HepG2 (cell line): ENCODE measurements around the gene NFIC. TPM values are rescaled to one million over a fixed set of nuclear protein-coding genes. Genes with fewer than 3 reads are reported as not detected.

Experiments
- AGO1 ChIP-seq: fragments of 200-400 bp; formaldehyde crosslinking; IDR thresholded peaks from 2 replicates; pipeline ENCODE4 v1.6.1; 2017; ENCODE audit warnings: mild to moderate bottlenecking, low read depth, low read length, moderate library complexity; ENCODE audit not compliant: poor library complexity, severe bottlenecking
- CREB3 ChIP-seq: sonication (generic); formaldehyde crosslinking; IDR thresholded peaks from 2 replicates; pipeline ENCODE4 v1.5.0; 2020; ENCODE audit warnings: missing genetic modification reagents
- CSRNP2 ChIP-seq: sonication (generic); formaldehyde crosslinking; conservative IDR thresholded peaks from 2 replicates; pipeline ENCODE4 v1.8.0; 2022; ENCODE audit warnings: low read depth, missing genetic modification reagents
- ESRRA ChIP-seq: sonication (generic); formaldehyde crosslinking; IDR thresholded peaks from 2 replicates; pipeline ENCODE4 v1.5.1; 2020; ENCODE audit warnings: mild to moderate bottlenecking, low read depth, missing genetic modification reagents
- HNRNPL ChIP-seq: fragments of 200-400 bp; formaldehyde crosslinking; IDR thresholded peaks from 2 replicates; pipeline ENCODE4 v1.6.1; 2017; ENCODE audit warnings: mild to moderate bottlenecking, low read depth, low read length
- MED13 ChIP-seq: sonication (generic); formaldehyde crosslinking; IDR thresholded peaks from 2 replicates; pipeline ENCODE4 v1.5.0; 2020; ENCODE audit warnings: missing genetic modification reagents
- MXD1 ChIP-seq: sonication (generic); formaldehyde crosslinking; IDR thresholded peaks from 2 replicates; pipeline ENCODE4 v1.4.0; 2020; ENCODE audit warnings: mild to moderate bottlenecking, missing genetic modification reagents
- NFIC ChIP-seq: IDR thresholded peaks from 2 replicates; pipeline ENCODE4 v1.6.1; 2012; ENCODE audit warnings: mild to moderate bottlenecking, low read length, inconsistent platforms
- PAXIP1 ChIP-seq: sonication (generic); formaldehyde crosslinking; conservative IDR thresholded peaks from 2 replicates; pipeline ENCODE4 v1.4.0; 2020; ENCODE audit warnings: mild to moderate bottlenecking, missing genetic modification reagents, moderate library complexity
- POGK ChIP-seq: sonication (generic); formaldehyde crosslinking; conservative IDR thresholded peaks from 2 replicates; pipeline ENCODE4 v1.8.0; 2022; ENCODE audit warnings: mild to moderate bottlenecking, moderate library complexity, missing genetic modification reagents
- RBM39 ChIP-seq: fragments of 200-400 bp; formaldehyde crosslinking; IDR thresholded peaks from one replicate; pipeline ENCODE4 v1.6.1; 2018; ENCODE audit warnings: antibody characterized with exemption, mild to moderate bottlenecking, low read depth, low read length; ENCODE audit not compliant: poor library complexity, severe bottlenecking
- SPEN ChIP-seq: sonication (generic); formaldehyde crosslinking; IDR thresholded peaks from 2 replicates; pipeline ENCODE4 v1.5.1; 2020; ENCODE audit warnings: low read depth, mild to moderate bottlenecking, missing genetic modification reagents
- TOPORS ChIP-seq: sonication (generic); formaldehyde crosslinking; IDR thresholded peaks from 2 replicates; pipeline ENCODE4 v1.8.0; 2023; ENCODE audit warnings: mild to moderate bottlenecking, missing genetic modification reagents
- ZBTB25 ChIP-seq: IDR thresholded peaks from 2 replicates; pipeline ENCODE4 v1.6.1; 2018; ENCODE audit warnings: missing genetic modification reagents
- ZNF124 ChIP-seq: sonication (generic); formaldehyde crosslinking; IDR thresholded peaks from 2 replicates; pipeline ENCODE4 v1.4.0; 2020; ENCODE audit warnings: missing genetic modification reagents
- ZNF709 ChIP-seq: sonication (generic); formaldehyde crosslinking; IDR thresholded peaks from 2 replicates; pipeline ENCODE4 v1.5.0; 2020; ENCODE audit warnings: mild to moderate bottlenecking, missing genetic modification reagents
- ZNF850 ChIP-seq: sonication (generic); formaldehyde crosslinking; conservative IDR thresholded peaks from 2 replicates; pipeline ENCODE4 v1.9.0; 2021; ENCODE audit warnings: mild to moderate bottlenecking, missing genetic modification reagents
- polyA plus RNA-seq, 8 experiments: library from polyadenylated mRNA; depleted of rRNA in 3 of 8; stranded (reverse) in 7 of 8; unstranded in 1 of 8; fragments of >200 nt; fragmentation: Illumina TruSeq in 4 of 8; extraction: Trizol in 4 of 8; gene quantifications; 2 replicates each; pipeline versions ENCODE4 v1.2.1 to v1.2.3, GENCODE V29; 2011 to 2016; ENCODE audit warnings: low read depth in 4 of 8, missing spikeins in 1 of 8, mixed read lengths in 1 of 8; ENCODE audit not compliant: insufficient read depth in 1 of 8
- total RNA-seq, 5 experiments: library from RNA; depleted of rRNA; stranded (reverse); fragments of >200 nt; fragmentation: Illumina TruSeq; extraction: Trizol; gene quantifications; 2 replicates each; pipeline ENCODE4 v1.2.3, GENCODE V29; 2016; ENCODE audit warnings: low read depth in 1 of 5

NFIC gene
- total and polyA plus RNA-seq, 2 of the 13 experiments (the other 11 are each of a cell fraction or from before 2014, with no cell fraction given): 1.3 to 2.5 TPM

GRCh38 chr19:3359015-3359918, 7.1 kb upstream of the NFIC start (continued):
- TF ChIP-seq MXD1 (CRISPR knock-in tag) (peak; percentile 48; the same call in 1 of the 2 replicates), MED13 (CRISPR knock-in tag) (no peak), CSRNP2 (no peak; the same call in 1 of the 2 replicates), ZNF124 (CRISPR knock-in tag) (no peak), RBM39 (peak; percentile 21), ZBTB25 (CRISPR knock-in tag) (no peak), CREB3 (CRISPR knock-in tag) (0 out of 2 replicates have a peak, but pooled peaks have one; percentile 33), ZNF709 (CRISPR knock-in tag) (peak; percentile 68; the same call in 1 of the 2 replicates), PAXIP1 (no peak), ZNF850 (CRISPR knock-in tag) (no peak), AGO1 (peak; percentile 38), SPEN (0 out of 2 replicates have a peak, but pooled peaks have one; percentile 22), NFIC (no peak), ESRRA (0 out of 2 replicates have a peak, but pooled peaks have one; percentile 34), TOPORS (CRISPR knock-in tag) (no peak), HNRNPL (peak; percentile 53; the same call in 1 of the 2 replicates), POGK (CRISPR knock-in tag) (peak; percentile 56; the same call in 1 of the 2 replicates)
